NCI-H446 (cell line): ENCODE measurements around the gene SST.
"Not testable (repeated sequence)": the region's sequence is repeated elsewhere in the genome, so short reads cannot be mapped to it uniquely, and the experiment has no call there.

ENCODE experiments used
- DNase-seq, 2 experiments: peaks; one replicate each; lab custom pipeline; 2025; lab: John Stamatoyannopoulos, UW

SST gene

GRCh38 chr3:187684444-187684843 is 14.2 kb upstream of the SST start:
- no peak for DNase-seq

- not testable (repeated sequence) for DNase-seq
These were observed 11.6 kb upstream of the SST start for GRCh38 chr3:187681756-187682155.

GRCh38 chr3:187679638-187680396 is 9.6 kb upstream of the SST start:
- peak; percentile 61 to 81 for DNase-seq

GRCh38 chr3:187678726-187679268 is 8.6 kb upstream of the SST start:
- DNase-seq = peak; percentile 38 to 46

- no peak for DNase-seq
These were observed 7.4 kb upstream of the SST start for GRCh38 chr3:187677604-187678003.

- no peak for DNase-seq
These were observed 2.8 kb upstream of the SST start for GRCh38 chr3:187673012-187673411.

- no peak for DNase-seq
These were observed 2.7 kb downstream of the SST start for GRCh38 chr3:187667526-187667925.

GRCh38 chr3:187665764-187666402 is 4.3 kb downstream of the SST start:
- no peak for DNase-seq

GRCh38 chr3:187665010-187665409 is 5.2 kb downstream of the SST start:
- DNase-seq = no peak

- no peak for DNase-seq
These were observed 7.3 kb downstream of the SST start for GRCh38 chr3:187662848-187663409.

- no peak for DNase-seq
These were observed 8.9 kb downstream of the SST start for GRCh38 chr3:187661267-187661666.

GRCh38 chr3:187651282-187651681 is 18.9 kb downstream of the SST start:
- no peak for DNase-seq

- no peak for DNase-seq
These were observed 22.0 kb downstream of the SST start for GRCh38 chr3:187648177-187648576.

GRCh38 chr3:187646906-187647660 is 23.1 kb downstream of the SST start:
- DNase-seq = no peak

- not testable (repeated sequence) for DNase-seq
These were observed 24.8 kb downstream of the SST start for GRCh38 chr3:187645379-187645778.

- no peak for DNase-seq
These were observed 27.3 kb downstream of the SST start for GRCh38 chr3:187642861-187643260.

GRCh38 chr3:187641320-187642016 is 28.7 kb downstream of the SST start:
- DNase-seq = no peak

- DNase-seq = no peak
These were observed 29.6 kb downstream of the SST start for GRCh38 chr3:187640569-187641059.

- no peak for DNase-seq
These were observed 30.1 kb downstream of the SST start for GRCh38 chr3:187639927-187640568.

GRCh38 chr3:187636528-187636927 is 33.7 kb downstream of the SST start:
- no peak for DNase-seq

GRCh38 chr3:187630404-187630803 is 39.8 kb downstream of the SST start:
- no peak for DNase-seq
